GM19239 (cell line): ENCODE measurements around the gene COBL.

ENCODE experiments used
- DNase-seq: peaks from one replicate; pipeline ENCODE4 v3.0.0; 2011; ENCODE audit warnings: low spot score; ENCODE audit not compliant: insufficient read length
- FAIRE-seq: peaks from 2 replicates; lab custom pipeline; 2011; peaks lifted over from hg19 to GRCh38; lab: Jason Lieb, UNC

Gene COBL, protein sequence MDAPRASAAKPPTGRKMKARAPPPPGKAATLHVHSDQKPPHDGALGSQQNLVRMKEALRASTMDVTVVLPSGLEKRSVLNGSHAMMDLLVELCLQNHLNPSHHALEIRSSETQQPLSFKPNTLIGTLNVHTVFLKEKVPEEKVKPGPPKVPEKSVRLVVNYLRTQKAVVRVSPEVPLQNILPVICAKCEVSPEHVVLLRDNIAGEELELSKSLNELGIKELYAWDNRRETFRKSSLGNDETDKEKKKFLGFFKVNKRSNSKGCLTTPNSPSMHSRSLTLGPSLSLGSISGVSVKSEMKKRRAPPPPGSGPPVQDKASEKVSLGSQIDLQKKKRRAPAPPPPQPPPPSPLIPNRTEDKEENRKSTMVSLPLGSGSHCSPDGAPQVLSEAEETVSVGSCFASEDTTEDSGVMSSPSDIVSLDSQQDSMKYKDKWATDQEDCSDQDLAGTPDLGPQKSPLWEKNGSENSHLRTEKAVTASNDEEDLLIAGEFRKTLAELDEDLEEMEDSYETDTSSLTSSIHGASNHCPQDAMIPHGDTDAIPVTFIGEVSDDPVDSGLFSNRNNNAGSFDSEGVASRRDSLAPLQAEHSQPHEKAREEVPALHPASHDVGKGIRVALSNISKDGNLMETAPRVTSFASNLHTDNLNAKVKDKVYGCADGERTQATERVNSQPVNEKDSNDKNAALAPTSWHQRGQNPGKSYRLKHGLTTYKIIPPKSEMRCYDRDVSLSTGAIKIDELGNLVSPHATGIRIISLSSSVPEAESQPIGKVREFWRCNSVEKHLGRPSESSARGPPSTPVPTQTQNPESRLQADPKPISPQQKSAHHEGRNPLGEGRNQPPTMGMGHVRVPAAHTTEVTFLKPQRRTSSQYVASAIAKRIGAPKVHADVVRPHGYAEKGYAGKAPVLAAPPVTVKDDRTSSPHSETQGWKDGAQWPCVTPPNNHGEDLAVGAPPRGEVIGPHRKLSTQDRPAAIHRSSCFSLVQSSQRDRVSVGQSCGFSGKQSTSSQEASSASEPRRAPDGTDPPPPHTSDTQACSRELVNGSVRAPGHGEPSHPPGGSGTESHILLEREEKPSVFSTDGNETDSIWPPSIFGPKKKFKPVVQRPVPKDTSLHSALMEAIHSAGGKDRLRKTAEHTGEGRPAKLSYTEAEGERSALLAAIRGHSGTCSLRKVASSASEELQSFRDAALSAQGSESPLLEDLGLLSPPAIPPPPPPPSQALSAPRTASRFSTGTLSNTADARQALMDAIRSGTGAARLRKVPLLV

DNA sequence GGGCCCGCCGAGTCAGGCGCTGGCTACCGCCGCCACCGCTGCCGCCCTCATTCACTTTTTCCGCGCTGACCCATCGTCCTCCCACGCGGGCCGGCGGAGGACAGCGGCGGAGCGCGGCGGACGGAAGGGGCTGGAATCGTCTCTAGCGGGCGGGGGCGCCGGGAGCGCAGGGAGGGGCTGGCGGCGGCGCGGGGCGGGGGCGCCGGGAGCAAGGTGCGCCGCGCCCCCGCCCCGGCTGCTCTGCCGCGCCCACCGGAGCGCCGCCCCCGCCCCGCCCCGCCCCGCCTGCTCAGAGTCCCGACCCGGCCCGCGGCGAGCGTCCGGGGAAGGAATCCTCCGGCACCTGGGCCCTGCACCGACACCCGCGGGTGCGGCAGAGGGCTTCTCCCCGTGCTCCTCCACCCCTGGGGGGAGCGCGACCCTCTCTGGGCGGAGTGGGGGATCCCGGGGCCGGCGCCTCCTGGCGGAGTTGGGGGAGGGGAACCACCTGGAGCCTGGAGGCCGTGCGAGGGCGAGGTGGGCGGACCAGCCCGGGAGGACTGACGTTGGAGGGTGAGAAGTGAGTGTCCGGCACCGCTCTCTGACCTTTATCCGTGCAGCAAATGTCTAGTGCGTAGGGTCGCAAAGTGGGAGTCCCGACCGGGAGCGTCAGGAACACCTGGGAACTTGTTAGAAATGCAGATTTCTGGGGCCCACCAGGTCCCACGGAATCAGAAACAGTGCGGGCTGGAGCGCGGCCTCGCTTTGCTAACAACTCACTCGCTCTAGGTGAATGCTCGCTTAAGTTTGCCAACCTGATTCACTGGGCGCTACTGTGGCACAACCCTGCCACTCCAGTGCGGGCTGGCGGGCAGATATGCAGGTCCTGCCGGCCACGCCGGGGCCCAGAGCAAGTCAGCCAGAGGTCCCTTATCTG lies at the start of gene COBL:
Gene COBL, minus strand, starts transcription at position 144 of the 916 bp plus-strand sequence. CDS start 176 bp downstream, outside the sequence.
- no peak for FAIRE-seq

DNA sequence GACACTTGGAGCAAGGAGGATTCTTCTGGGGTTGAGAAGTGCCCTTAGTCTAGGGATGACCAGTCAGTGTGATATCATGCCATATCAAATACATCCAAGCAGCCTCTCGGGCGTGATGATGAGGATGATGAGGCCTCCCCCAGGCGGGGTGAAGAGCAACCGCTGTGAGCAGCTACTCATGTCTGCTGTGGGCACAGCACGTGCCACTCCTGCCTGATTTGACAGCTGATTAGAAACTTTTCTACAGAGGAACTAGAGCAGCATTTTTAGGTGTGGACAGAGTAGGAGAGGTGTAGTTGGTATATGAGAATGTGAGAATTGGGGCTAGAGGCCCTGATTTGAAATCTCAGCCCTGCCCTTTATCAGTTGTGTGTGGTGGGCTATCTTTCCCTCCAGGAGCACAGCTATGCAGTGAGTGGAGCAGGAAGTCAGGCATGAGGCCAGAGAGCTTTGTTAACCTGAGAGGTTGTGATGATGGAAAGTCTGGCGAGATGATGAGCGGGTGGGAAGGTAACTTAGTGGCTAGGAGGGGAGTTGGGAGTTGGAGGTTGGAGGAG lies 49.6 kb upstream of the COBL start:
- DNase-seq (no peak), FAIRE-seq (no peak)

More for the DNA sequence above, at the start of gene COBL:
- no peak for DNase-seq

DNA sequence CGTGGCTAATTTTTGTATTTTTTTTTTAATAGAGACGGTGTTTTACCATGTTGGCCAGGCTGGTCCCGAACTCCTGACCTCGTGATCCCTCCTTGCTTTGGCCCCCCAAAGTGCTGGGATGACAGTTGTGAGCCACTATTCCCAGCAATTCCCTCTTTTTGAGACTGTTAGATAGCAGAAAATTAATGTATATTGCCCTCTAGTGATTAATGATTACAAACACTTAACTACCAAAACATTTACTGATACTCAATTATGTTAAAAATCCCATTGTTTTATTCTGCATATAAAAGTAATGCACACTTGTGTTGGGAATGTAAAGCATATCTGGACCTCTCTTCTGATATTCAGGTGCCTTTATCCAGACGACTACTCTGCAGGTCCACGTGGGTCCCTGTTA lies 41.2 kb upstream of the COBL start:
- DNase-seq (no peak), FAIRE-seq (no peak)

DNA sequence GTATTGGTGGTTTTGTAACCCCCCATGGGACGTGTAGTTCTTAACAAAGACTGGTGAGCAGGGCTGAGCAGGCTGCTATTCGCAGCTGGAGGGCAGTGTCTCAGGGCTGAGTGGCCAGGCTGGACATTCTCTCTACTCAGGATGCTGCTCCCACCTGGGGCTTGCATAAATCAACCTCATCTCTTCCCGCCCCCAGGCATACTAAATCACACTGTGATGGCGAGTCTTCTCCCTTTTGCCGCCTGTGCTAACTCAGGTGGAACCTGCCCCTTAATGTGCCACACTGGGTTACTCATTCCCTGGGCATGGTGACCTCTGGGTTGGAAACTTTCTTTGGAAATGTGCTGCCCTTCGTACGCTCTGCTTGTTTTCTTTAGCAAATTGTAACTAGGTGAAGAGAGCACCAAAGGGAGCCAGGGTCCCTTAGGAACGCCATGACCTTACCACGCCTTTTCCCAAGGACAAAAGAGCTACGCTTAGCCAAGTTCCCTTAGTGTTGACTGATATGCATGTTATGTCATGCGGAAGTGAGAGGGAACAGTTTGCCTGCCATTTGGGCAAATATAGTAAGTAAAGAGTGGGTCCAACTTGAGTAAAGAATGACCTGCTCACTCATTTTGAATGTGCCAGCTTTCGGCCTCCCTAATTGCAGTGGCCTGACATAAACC lies 40.4 kb upstream of the COBL start:
- DNase-seq = no peak
- no peak for FAIRE-seq

DNA sequence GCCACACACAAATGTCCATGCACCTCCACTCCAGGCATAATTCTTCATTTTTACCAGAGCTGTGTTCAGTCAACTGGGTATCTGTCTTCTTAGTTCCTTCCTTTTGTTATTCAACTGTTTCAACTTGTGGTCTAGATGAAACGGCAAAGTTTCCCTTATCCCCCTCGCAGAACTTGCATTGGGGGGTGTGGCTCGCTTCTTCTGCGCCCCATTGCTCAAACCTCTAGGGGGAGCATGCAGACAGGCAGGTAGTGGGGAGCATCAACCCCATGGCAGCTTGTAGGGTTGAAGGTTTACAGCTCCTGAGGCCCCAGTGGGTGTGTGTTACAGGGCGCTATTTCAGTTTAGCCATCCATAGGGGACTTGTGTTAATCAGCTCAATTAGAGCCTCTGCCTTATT lies 38.3 kb upstream of the COBL start:
- DNase-seq = no peak

DNA sequence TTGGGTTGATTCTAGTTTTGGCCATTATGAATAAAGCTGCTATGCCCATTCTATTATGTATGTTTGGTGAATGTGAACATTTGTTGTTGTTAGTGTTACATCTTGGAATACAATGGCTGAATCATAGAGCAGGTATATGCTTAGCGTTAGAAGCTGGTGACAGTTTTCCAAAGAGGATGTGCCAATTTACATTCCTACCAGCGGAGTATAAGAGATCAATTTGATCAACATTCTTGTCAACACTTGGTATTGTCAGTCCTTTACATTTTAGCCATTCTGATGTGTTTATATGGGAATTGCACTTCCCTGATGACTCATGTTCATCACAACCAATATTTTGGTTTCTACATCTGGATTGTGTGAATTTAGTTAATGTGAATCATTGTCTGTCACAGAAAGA lies 37.8 kb upstream of the COBL start:
- DNase-seq (no peak), FAIRE-seq (no peak)

More for the DNA sequence above, 38.3 kb upstream of the COBL start:
- FAIRE-seq = no peak

DNA sequence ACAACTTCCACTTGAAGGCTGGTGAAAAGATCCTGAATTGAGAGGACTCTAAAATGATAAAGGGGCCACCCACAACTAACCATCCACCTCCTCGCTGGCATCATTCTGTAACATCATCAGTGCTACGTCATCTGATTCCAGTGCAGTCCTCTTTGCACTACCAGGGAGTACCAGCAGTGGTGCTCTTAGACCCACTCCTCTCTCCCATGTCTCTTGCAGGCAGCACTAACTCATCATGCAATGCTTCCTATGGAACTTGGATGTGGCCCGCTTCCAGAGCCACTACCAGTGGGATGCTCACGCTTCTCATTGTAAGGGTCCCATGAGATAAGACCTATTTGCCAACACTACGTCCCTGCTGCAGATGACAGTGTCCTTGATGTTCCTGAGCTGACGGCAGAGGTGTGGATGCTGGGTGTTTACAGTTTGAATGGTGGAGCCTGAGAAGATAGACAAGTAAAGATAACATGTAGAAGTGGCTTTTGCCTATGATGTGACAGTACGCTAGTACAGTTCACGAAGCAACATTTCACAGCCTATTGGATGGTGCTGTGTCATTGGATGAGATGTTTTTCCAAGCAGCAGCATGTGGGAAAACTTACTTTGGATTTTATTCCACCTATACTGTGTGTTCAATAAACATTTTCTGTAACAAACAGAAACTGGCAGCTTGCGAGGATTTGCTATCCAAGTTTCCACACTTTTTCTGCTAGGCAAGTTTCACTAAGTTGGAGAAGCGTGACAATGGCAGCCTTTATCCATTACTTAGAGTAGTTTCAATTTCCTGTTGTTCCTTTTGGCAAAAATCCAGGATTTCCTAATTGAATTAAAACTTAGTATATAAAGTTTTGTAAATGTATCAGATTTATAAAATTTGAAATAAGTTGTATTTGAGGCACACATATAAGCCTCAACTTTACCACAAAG lies 35.8 kb upstream of the COBL start:
- no peak for FAIRE-seq
- DNase-seq = no peak

DNA sequence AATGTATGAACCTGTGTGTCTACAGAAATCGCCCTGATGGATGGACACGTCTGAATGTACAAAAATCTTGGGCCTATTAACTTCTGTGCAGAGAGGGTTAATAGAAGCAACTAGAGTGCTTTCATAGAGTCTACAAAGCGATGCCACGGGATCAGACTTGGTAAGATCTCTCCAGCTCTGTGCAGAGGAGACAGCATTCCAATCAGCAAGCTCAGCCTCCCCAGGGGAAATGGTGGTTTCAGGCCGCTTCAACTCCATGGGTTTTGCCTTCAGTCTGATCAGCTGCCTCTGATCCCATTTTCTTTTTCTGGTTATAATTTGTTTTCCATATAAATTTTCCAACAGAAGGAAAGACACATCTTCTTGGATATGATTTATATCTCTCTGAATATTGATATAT lies 35.1 kb upstream of the COBL start:
- no peak for DNase-seq
- no peak for FAIRE-seq

DNA sequence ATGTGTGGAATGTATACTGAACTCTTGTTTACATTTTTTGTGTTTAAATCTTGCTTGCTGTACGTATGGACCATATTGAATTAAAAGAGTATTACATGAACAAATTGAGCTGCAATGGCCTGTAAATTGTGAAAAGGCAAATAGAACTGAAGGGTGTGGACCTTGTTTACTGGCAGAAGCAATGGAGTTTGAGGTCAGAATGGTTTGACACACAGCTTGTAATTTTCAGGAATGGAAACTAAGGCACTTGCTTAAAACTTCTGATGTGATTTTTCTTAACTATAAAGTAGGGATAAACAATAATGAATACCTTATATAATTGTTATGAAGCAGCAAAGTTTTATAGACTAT lies 33.9 kb upstream of the COBL start:
- FAIRE-seq = no peak
- no peak for DNase-seq

DNA sequence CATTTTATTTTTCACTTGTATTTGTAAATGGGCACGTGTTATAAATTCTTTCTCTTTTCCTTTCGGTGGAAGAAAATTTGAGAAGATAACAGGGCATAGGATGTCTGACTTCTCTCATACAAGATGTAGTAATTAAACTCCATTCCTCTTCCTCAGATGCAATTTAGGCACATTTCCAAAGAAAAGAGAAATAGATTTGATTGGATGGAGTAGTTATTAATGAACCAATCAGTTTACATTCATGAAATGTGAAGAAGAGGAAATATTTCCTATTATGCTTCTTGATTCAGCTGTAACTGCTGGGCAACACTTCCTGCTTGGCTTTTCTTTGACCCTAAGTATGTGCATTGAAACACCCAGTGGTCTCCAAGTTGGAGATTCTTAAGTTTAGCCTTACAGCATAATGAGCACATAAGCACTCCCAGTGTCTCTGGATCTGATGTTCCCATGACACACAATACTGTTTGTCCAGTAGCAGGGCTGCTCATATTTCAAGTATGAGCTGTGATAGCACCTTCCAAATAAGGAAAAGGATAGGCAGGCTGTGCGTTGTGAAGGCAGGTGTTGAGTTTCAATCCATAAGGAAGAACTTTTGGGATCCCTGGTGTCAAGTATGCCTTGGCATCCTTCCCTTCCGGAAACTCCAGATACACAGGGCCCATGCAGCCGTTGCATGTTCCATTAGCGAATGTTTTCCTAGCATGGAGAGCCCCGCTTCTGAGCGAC lies 33.4 kb upstream of the COBL start:
- no peak for FAIRE-seq
- DNase-seq = no peak

DNA sequence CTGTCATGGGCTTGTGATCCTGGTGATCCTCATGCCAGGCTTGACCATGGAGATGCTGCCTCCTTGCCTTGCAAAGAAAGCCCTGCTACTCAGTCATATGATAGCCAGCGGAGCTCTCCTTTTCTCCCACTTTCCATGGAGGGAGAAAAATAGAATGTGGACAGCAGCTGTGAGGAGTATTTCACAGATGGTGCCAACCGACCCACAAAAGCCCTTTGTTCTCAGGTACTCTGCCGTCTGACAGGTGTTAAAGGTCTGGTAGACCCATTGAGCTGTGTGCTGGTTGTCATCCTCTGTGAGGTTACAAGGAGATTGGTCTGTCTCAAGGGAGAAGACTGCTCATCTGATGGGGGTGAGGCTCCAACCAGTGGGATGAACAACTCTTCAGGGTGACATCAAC lies 29.5 kb upstream of the COBL start:
- DNase-seq (no peak), FAIRE-seq (no peak)

DNA sequence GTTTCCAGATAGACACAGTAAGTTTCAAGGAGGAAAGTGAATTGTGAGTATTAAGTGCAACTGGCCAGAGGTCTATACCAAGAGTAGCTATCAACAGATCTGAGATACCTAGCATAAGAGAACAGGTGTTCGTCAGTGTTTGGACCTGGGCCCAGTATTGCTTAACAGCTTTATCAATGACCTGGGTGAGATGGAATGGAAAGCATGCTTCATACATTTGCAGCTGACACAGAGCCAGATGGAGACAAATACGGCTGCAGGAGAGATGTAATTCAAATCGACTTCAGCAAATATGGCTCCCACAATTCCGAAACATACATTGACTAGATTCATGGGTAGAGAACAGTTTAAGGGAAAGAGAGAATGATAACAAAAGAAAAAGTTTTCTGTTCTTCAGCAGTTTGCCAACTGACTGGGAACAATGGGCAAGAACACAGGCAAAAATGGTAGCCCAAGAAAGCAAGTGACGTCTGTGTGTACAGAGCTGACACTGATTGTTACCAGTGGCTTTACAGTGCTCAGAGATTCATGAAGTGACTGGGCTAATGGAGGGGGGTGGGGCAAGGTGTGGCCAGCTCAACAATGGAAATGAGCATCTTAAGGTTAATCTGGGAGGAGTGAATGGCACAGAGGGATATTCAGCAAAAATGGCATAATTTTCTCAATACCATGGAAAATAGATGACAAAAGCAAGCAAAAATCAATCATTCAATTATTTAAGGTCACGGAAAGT lies 28.0 kb upstream of the COBL start:
- DNase-seq (no peak), FAIRE-seq (no peak)

DNA sequence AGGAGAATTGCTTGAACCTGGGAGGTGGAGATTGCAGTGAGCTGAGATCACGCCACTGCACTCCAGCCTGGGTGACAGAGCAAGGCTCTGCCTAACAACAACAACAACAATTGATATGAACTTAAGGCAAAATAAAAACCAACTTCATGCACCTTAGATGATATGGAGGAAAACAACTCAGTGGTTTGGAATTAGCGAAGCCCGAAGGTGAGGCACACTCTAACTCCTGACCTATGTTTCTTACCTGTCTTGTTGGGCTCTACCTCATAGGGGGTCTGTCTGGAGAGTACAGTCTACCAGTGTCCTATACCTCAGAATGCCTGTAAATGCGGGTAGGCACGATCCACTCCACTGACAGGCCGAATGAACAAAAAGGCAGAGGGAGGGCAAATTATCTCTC lies 24.3 kb upstream of the COBL start:
- DNase-seq (no peak), FAIRE-seq (no peak)

DNA sequence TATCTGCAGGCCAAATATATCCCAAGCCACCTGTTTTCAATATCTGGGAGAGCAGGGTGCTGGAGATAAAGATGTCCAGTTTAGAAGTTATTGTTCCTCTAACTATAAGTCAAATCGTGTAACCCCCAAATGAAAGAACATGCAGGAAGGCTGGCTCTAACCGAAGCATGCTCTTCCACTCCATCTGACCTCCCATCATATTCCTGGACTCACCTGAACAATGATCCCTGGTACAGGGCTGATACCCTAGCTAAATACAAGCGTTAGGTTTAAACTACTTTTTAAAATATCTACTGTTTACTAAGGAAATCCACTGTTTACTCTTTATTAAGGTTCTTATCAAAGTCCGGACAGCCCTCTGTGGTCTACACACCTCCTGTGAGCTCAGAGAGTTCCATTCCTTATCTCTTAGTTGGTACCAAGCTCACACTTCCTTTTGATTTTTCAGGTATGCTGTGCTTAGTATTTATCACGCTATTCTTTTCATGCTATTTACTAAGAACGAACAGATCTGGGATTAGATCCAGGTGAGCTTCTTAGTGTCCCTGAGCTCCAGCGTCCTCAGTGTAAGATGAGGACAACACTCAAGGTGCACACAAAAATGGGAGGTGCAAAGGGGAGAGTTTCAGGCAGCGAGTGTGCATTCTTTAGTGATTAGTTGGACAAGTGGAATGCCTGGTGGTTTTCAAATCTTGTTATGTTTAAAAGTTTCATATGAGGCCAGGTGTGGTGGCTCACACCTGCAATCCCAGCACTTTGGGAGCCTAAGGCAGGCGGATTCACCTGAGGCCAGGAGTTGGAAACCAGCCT lies 23.6 kb upstream of the COBL start:
- DNase-seq (no peak), FAIRE-seq (no peak)

DNA sequence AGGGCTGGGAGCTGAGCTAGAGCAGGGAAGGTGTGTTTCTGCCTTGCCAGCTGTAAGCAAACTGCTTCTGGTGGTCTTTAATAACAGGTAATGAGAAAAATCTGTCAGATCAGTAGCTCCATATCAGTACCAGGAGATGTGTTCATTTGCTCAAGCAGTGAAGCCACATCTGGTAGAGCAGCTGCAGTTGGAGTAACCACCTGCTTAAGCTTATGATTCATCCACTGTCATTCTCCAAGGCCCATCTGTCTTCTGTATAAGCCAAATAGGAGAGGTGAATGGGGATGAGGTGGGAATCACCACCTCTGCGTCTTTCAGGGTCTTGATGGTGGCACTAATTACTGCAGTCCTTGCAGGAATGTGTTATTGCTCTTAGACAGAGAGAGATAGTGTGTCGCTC lies 18.4 kb upstream of the COBL start:
- no peak for DNase-seq
- no peak for FAIRE-seq
